Measurements from ENCODE around the gene MTHFS. TPM values are rescaled to one million over a fixed set of nuclear protein-coding genes. Genes with fewer than 3 reads are reported as not detected.

MTHFS gene
- polyA plus RNA-seq, 1 donor from 2014 or later = 9.0 TPM

DNA sequence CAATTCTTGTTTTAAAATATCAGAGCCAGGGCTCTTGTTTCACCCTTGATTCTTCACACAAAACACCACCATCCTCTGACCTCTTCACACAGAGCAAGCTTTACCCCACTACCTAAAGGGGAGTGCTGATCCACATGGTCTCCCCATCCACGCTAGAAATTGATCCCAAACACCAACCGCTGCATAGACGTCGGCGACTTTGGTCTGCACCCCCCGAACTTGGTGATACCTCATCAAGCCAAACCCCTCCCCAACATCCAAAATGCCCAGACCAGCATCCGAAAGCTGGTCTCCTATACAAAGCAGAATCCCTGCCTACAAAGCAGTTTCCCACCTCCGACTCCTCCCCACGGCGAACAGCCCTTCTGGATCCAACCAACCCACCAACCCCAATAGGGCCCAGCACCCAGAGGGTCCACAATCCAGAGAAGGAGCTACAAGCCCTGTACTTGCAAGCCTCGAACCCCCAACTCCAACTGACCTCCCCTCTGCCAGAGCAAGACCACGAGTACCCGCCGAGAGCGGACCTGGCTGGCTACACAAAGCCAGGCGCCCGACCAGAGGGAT lies 25.8 kb upstream of the MTHFS start:
- Histone ChIP-seq H3K9me3 (ENCODE audit: low read length) (no peaks in the 10 kb centered on the region), H3K27ac (ENCODE audit: low read length) (peak overlapping the region; percentile 96), H2AFZ (ENCODE audit: low read depth, low read length) (peak overlapping the region; percentile 100)

DNA sequence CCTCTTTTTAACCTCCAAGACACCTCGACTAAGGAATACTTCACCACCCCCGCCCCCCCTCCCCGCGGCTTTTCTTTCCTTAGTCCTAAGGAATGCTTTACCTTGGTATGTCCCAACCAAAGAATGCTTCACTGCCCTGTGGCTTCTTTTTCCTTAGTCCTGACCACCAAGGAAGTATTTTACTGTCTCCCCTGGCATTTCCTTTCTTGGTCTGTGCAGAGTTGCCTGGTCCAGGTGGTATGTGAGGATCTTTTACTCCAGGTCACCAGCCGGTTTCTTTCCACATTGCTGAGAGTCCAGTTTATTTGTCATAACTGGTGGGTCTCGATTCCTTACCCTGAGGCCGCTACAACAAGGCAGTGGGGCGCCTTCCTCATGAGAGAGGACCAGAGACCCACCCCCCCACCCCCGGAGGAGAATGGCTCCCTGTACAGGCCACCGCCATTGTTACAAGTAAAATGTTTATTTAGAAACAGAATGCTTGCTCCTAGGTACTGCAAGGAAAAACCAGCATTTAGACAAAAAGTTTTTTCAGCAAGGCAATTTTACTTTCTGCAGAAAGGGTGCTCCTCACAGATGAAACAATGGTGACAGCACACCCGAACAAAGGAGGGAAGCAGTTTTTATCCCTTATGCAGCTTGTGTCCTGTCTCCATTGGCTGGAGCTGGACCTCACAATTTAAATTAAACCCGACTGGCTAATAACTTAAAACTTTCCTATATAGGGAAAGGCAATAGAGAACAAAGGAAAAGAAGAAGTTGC lies 23.1 kb upstream of the MTHFS start:
- Histone ChIP-seq H3K9ac (ENCODE audit: low read length) (no peak overlapping the region), H3K79me2 (replicated peaks; ENCODE audit: insufficient read depth, low read length) (peaks cover 26% of the 10 kb centered on the region), H4K20me1 (ENCODE audit: insufficient read depth) (no peaks in the 10 kb centered on the region), H3K9me2 (ENCODE audit: insufficient read depth, low read length) (no peaks in the 10 kb centered on the region), H3K4me2 (ENCODE audit: low read length) (no peak overlapping the region), H3K27ac (ENCODE audit: low read length) (no peak overlapping the region), H3K36me3 (ENCODE audit: insufficient read depth, low read length) (no peaks in the 10 kb centered on the region), H3K4me3 (ENCODE audit: low read length) (no peak overlapping the region), H3F3A (ENCODE audit: insufficient read depth, low read length, poor library complexity, severe bottlenecking) (no peaks in the 10 kb centered on the region), H3K9me3 (ENCODE audit: low read length) (no peaks in the 10 kb centered on the region), H2AFZ (ENCODE audit: low read depth, low read length) (no peak overlapping the region), H3K27me3 (ENCODE audit: insufficient read depth, low read depth, low read length) (no peaks in the 10 kb centered on the region)
- no peak for TF ChIP-seq MXI1 (conservative IDR thresholded peaks at IDR 0.05; ENCODE audit: poor library complexity, severe bottlenecking)
- TF ChIP-seq EP300 (conservative IDR thresholded peaks at IDR 0.05; ENCODE audit: poor library complexity, severe bottlenecking) = no peak
- TF ChIP-seq SMC3 (conservative IDR thresholded peaks at IDR 0.05; ENCODE audit: poor library complexity) = no peak
- no peak for TF ChIP-seq TAF1 (IDR thresholded peaks at IDR 0.05; ENCODE audit: low read depth)
- no peak for TF ChIP-seq EZH2 (IDR thresholded peaks at IDR 0.05; ENCODE audit: borderline replicate concordance, insufficient read depth, low read length, poor library complexity, severe bottlenecking)
- TF ChIP-seq POLR2AphosphoS5 (IDR thresholded peaks at IDR 0.05) = no peak

More for the DNA sequence above, 25.8 kb upstream of the MTHFS start:
- no peaks in the 10 kb centered on the region for H3K36me3 ChIP-seq (ENCODE audit: insufficient read depth, low read length)
- TF ChIP-seq SMC3 (conservative IDR thresholded peaks at IDR 0.05; ENCODE audit: poor library complexity) = no peak
- peak; percentile 63 for TF ChIP-seq MXI1 (conservative IDR thresholded peaks at IDR 0.05; ENCODE audit: poor library complexity, severe bottlenecking)
- no peak for TF ChIP-seq EZH2 (IDR thresholded peaks at IDR 0.05; ENCODE audit: borderline replicate concordance, insufficient read depth, low read length, poor library complexity, severe bottlenecking)
- TF ChIP-seq RAD21 (conservative IDR thresholded peaks at IDR 0.05) = no peak
- no peak for TF ChIP-seq EP300 (conservative IDR thresholded peaks at IDR 0.05; ENCODE audit: poor library complexity, severe bottlenecking)
- no peak for TF ChIP-seq POLR2AphosphoS5 (IDR thresholded peaks at IDR 0.05)
- no peak for TF ChIP-seq TAF1 (IDR thresholded peaks at IDR 0.05; ENCODE audit: low read depth)
- TF ChIP-seq, protein P1, sequence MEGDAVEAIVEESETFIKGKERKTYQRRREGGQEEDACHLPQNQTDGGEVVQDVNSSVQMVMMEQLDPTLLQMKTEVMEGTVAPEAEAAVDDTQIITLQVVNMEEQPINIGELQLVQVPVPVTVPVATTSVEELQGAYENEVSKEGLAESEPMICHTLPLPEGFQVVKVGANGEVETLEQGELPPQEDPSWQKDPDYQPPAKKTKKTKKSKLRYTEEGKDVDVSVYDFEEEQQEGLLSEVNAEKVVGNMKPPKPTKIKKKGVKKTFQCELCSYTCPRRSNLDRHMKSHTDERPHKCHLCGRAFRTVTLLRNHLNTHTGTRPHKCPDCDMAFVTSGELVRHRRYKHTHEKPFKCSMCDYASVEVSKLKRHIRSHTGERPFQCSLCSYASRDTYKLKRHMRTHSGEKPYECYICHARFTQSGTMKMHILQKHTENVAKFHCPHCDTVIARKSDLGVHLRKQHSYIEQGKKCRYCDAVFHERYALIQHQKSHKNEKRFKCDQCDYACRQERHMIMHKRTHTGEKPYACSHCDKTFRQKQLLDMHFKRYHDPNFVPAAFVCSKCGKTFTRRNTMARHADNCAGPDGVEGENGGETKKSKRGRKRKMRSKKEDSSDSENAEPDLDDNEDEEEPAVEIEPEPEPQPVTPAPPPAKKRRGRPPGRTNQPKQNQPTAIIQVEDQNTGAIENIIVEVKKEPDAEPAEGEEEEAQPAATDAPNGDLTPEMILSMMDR (IDR thresholded peaks at IDR 0.05; ENCODE audit: poor library complexity, severe bottlenecking) = no peak
- H3K79me2 ChIP-seq (replicated peaks; ENCODE audit: insufficient read depth, low read length) = peaks cover 26% of the 10 kb centered on the region
- H3K27me3 ChIP-seq (ENCODE audit: insufficient read depth, low read depth, low read length) = no peaks in the 10 kb centered on the region
- no peaks in the 10 kb centered on the region for H4K20me1 ChIP-seq (ENCODE audit: insufficient read depth)
- H3K4me2 ChIP-seq (ENCODE audit: low read length) = peak overlapping the region; percentile 32
- peak overlapping the region; percentile 87 for H3K4me3 ChIP-seq (ENCODE audit: low read length)
- H3F3A ChIP-seq (ENCODE audit: insufficient read depth, low read length, poor library complexity, severe bottlenecking) = no peaks in the 10 kb centered on the region
- peak overlapping the region; percentile 98 for H3K9ac ChIP-seq (ENCODE audit: low read length)
- no peaks in the 10 kb centered on the region for H3K9me2 ChIP-seq (ENCODE audit: insufficient read depth, low read length)

DNA sequence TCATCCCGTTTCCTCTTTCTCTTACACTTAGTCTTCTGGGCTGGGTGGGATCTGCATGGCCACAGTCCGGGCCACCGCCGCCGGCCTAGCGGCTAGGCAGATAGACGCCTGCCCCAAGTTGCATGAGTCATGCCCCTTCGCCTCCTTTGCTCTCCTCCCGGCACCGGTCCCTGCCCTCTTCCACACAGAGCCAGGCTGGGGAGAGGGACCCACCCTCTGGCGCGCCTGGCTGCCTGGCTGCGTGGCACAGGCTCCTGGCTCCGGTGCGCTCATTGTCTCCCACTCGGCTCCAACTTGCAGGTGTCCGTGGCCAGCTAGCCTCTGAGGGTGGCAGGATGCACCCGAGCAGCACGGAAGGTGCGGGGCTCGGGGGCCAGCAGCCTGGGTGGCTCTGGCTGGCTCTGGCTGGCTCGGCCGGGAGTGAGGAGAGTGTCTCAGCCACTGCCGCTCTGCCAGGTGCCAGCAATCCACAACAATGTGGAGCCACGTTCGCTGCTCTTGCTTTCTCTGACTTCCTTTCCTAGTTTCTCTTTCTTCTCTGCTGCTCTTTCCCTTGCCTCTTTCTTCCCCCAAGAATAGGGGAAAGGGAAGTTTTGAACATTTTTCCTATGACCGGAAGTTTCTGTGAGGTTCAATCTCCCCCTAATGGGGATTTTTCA lies 22.4 kb upstream of the MTHFS start:
- H3K9me2 ChIP-seq (ENCODE audit: insufficient read depth, low read length) = no peaks in the 10 kb centered on the region
- no peaks in the 10 kb centered on the region for H3K36me3 ChIP-seq (ENCODE audit: insufficient read depth, low read length)
- H3K4me2 ChIP-seq (ENCODE audit: low read length) = no peak overlapping the region
- no peak for TF ChIP-seq EP300 (conservative IDR thresholded peaks at IDR 0.05; ENCODE audit: poor library complexity, severe bottlenecking)
- TF ChIP-seq POLR2AphosphoS5 (IDR thresholded peaks at IDR 0.05) = no peak
- TF ChIP-seq, protein P1 (IDR thresholded peaks at IDR 0.05; ENCODE audit: poor library complexity, severe bottlenecking) = no peak
- TF ChIP-seq MXI1 (conservative IDR thresholded peaks at IDR 0.05; ENCODE audit: poor library complexity, severe bottlenecking) = no peak
- TF ChIP-seq, protein P2, sequence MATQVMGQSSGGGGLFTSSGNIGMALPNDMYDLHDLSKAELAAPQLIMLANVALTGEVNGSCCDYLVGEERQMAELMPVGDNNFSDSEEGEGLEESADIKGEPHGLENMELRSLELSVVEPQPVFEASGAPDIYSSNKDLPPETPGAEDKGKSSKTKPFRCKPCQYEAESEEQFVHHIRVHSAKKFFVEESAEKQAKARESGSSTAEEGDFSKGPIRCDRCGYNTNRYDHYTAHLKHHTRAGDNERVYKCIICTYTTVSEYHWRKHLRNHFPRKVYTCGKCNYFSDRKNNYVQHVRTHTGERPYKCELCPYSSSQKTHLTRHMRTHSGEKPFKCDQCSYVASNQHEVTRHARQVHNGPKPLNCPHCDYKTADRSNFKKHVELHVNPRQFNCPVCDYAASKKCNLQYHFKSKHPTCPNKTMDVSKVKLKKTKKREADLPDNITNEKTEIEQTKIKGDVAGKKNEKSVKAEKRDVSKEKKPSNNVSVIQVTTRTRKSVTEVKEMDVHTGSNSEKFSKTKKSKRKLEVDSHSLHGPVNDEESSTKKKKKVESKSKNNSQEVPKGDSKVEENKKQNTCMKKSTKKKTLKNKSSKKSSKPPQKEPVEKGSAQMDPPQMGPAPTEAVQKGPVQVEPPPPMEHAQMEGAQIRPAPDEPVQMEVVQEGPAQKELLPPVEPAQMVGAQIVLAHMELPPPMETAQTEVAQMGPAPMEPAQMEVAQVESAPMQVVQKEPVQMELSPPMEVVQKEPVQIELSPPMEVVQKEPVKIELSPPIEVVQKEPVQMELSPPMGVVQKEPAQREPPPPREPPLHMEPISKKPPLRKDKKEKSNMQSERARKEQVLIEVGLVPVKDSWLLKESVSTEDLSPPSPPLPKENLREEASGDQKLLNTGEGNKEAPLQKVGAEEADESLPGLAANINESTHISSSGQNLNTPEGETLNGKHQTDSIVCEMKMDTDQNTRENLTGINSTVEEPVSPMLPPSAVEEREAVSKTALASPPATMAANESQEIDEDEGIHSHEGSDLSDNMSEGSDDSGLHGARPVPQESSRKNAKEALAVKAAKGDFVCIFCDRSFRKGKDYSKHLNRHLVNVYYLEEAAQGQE (IDR thresholded peaks at IDR 0.05; ENCODE audit: borderline replicate concordance) = no peak
- TF ChIP-seq TAF1 (IDR thresholded peaks at IDR 0.05; ENCODE audit: low read depth) = no peak
- TF ChIP-seq EZH2 (IDR thresholded peaks at IDR 0.05; ENCODE audit: borderline replicate concordance, insufficient read depth, low read length, poor library complexity, severe bottlenecking) = no peak
- TF ChIP-seq SMC3 (conservative IDR thresholded peaks at IDR 0.05; ENCODE audit: poor library complexity) = no peak
- TF ChIP-seq RAD21 (conservative IDR thresholded peaks at IDR 0.05) = no peak
- H3K27me3 ChIP-seq (ENCODE audit: insufficient read depth, low read depth, low read length) = no peaks in the 10 kb centered on the region
- H3K79me2 ChIP-seq (replicated peaks; ENCODE audit: insufficient read depth, low read length) = peaks cover 24% of the 10 kb centered on the region
- no peaks in the 10 kb centered on the region for H3F3A ChIP-seq (ENCODE audit: insufficient read depth, low read length, poor library complexity, severe bottlenecking)
- peak overlapping the region; percentile 43 for H3K4me3 ChIP-seq (ENCODE audit: low read length)
- H3K9ac ChIP-seq (ENCODE audit: low read length) = no peak overlapping the region
- H3K27ac ChIP-seq (ENCODE audit: low read length) = no peak overlapping the region
- H3K9me3 ChIP-seq (ENCODE audit: low read length) = no peaks in the 10 kb centered on the region
- no peak overlapping the region for H2AFZ ChIP-seq (ENCODE audit: low read depth, low read length)
- H4K20me1 ChIP-seq (ENCODE audit: insufficient read depth) = no peaks in the 10 kb centered on the region
